Measurements from ENCODE around the gene SRSF1. TPM values are rescaled to one million over a fixed set of nuclear protein-coding genes. Genes with fewer than 3 reads are reported as not detected.

Gene SRSF1
- total RNA-seq, 1 experiment from 2014 or later = 381 TPM

GRCh38 chr17:58019039-58019438 is 12.0 kb upstream of the SRSF1 start:
- POLR2A ChIA-PET = interaction anchor here (0.6 to 1.9 kb wide), 2 partner anchors 12 to 903 kb away, joined by 3 to 8 read pairs; partner anchors contain the start of gene SRSF1
- Mint-ChIP-seq H3K27me3 (ENCODE audit: insufficient read depth, unreplicated experiment) (peaks cover 11% of the 10 kb centered on the region), H3K4me3 (ENCODE audit: unreplicated experiment) (no peak overlapping the region), H3K36me3 (ENCODE audit: insufficient read depth, unreplicated experiment) (no peaks in the 10 kb centered on the region), H3K27ac (ENCODE audit: low read depth, unreplicated experiment) (no peak overlapping the region), H3K4me1 (ENCODE audit: insufficient read depth, unreplicated experiment) (no peaks in the 10 kb centered on the region), H3K9me3 (ENCODE audit: unreplicated experiment) (no peaks in the 10 kb centered on the region)
- CTCF ChIA-PET = interaction anchor here (1.1 kb wide), 1 partner anchor 20 kb away, joined by 5 read pairs; no protein-coding TSS in a partner anchor
- intact Hi-C loops (cut with micrococcal nuclease) = no loop called here
- BruUV-seq (replicated peaks) = no TSS peak
- no peak for DNase-seq (ENCODE audit: unreplicated experiment)
- TF ChIP-seq, protein P1, sequence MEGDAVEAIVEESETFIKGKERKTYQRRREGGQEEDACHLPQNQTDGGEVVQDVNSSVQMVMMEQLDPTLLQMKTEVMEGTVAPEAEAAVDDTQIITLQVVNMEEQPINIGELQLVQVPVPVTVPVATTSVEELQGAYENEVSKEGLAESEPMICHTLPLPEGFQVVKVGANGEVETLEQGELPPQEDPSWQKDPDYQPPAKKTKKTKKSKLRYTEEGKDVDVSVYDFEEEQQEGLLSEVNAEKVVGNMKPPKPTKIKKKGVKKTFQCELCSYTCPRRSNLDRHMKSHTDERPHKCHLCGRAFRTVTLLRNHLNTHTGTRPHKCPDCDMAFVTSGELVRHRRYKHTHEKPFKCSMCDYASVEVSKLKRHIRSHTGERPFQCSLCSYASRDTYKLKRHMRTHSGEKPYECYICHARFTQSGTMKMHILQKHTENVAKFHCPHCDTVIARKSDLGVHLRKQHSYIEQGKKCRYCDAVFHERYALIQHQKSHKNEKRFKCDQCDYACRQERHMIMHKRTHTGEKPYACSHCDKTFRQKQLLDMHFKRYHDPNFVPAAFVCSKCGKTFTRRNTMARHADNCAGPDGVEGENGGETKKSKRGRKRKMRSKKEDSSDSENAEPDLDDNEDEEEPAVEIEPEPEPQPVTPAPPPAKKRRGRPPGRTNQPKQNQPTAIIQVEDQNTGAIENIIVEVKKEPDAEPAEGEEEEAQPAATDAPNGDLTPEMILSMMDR (IDR thresholded peaks at IDR 0.05; ENCODE audit: unreplicated experiment) = no peak

DNA sequence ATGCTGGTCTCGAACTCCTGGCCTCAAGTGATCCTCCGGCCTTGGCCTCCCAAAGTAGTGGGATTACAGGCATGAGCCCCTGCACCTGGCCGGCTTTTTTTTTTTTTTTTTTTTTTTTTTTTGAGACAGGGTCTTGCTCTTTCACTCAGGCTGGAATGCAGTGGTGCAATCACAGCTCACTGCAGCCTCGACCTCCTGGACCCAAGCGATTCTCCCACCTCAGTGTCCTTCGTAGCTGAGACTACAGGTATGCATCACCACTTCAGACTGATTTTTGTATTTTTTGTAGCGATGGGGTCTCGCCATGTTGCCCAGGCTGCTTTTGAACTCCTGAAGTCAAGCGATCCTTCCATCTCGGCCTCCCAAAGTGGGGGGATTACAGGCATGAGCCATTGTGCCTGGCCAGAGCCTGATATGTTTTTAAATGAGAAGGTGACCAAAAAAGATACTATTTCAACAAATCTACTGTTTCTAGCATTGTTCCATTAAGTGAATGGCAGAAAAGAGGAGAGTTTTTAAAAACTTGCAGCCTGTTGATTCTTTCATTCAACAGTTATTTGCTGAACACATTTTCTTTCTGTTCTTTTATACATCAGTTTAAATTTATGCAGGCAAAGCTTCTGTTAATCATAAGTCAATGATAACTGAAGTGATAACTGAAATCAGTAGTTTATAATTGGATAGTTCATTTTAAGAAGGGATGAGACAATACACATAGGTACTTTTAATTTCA is 3.2 kb upstream of the SRSF1 start:
- no TSS peak for BruUV-seq (replicated peaks)
- POLR2A ChIA-PET = no interaction called here

DNA sequence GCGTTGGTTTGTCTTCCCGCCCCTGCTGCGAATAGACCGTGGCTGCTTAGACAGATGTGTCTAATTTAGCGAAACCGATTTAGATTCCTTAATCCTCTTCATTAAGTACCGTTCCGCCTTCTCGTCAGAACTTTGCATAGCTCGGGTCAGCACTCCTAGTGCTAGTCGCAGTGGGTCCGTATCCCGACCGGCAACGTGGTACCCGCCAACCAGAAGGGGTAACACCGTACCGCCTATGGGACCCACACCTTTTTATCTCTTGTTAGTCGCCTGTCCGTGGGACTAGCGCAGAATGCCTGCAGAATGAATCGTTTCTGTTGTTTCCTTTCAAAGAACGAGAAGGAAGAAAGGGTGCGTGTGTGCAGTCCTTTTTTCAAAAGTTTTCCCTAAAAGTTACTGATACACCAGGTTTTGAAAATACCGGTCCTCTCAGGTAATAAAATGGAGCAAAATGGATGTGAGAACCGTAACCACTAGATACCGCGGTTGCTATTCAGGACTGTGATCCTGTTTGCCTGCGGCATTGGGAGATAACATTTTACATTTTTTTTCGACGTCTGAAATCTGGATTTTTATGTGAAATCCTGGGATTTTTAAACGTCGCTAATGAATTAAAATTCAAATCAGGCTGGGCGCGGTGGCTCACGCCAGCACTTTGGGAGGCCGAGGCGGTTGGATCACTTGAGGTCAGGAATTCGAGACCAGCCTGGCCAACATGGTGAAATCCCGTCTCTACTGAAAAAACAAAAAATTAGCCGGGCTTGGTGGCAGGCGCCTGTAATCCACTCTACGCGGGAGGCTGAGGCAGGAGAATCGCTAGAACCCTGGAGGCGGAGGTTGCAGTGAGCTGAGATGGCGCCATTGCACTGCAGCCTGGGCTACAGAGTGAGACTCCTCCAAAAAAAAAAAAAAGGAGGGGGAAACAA is 998 bp upstream of the SRSF1 start:
- no peaks in the 10 kb centered on the region for H3K9me3 Mint-ChIP-seq (ENCODE audit: unreplicated experiment)
- H3K27me3 Mint-ChIP-seq (ENCODE audit: insufficient read depth, unreplicated experiment) = no peaks in the 10 kb centered on the region
- H3K4me1 Mint-ChIP-seq (ENCODE audit: insufficient read depth, unreplicated experiment) = peaks cover 22% of the 10 kb centered on the region
- TF ChIP-seq, protein P1 (IDR thresholded peaks at IDR 0.05; ENCODE audit: unreplicated experiment) = no peak
- no peak for DNase-seq (ENCODE audit: unreplicated experiment)
- no TSS peak for BruUV-seq (replicated peaks)
- ChIA-PET POLR2A (interaction anchor here (0.6 to 3.7 kb wide), 28 partner anchors 10 to 624 kb away, joined by 3 to 53 read pairs (median 6); partner anchors contain the start of genes DYNLL2, MRPS23 and VEZF1), CTCF (interaction anchor here (1.0 to 1.6 kb wide), 4 partner anchors 60 to 304 kb away, joined by 3 to 6 read pairs (median 4); no protein-coding TSS in a partner anchor)
- H3K27ac Mint-ChIP-seq (ENCODE audit: low read depth, unreplicated experiment) = peak overlapping the region; percentile 99
- intact Hi-C loops (cut with micrococcal nuclease) = loop anchor here (1.0 kb wide), 2 partner anchors 75 to 105 kb away; partner anchors contain the start of gene DYNLL2
- H3K4me3 Mint-ChIP-seq (ENCODE audit: unreplicated experiment) = peak overlapping the region; percentile 99
- peaks cover 48% of the 10 kb centered on the region for H3K36me3 Mint-ChIP-seq (ENCODE audit: insufficient read depth, unreplicated experiment)

More for the DNA sequence above, 3.2 kb upstream of the SRSF1 start:
- no peak for DNase-seq (ENCODE audit: unreplicated experiment)
- CTCF ChIA-PET = interaction anchor here (0.6 to 1.6 kb wide), 4 partner anchors 11 to 104 kb away, joined by 3 to 6 read pairs (median 3); no protein-coding TSS in a partner anchor
- Mint-ChIP-seq H3K4me3 (ENCODE audit: unreplicated experiment) (no peak overlapping the region), H3K4me1 (ENCODE audit: insufficient read depth, unreplicated experiment) (peaks cover 4% of the 10 kb centered on the region), H3K27ac (ENCODE audit: low read depth, unreplicated experiment) (no peak overlapping the region), H3K36me3 (ENCODE audit: insufficient read depth, unreplicated experiment) (peaks cover 27% of the 10 kb centered on the region), H3K9me3 (ENCODE audit: unreplicated experiment) (no peaks in the 10 kb centered on the region), H3K27me3 (ENCODE audit: insufficient read depth, unreplicated experiment) (no peaks in the 10 kb centered on the region)
- TF ChIP-seq, protein P1 (IDR thresholded peaks at IDR 0.05; ENCODE audit: unreplicated experiment) = no peak
- intact Hi-C loops (cut with micrococcal nuclease) = no loop called here
